ENCODE data around the gene SHROOM3.

GRCh38 chr4:76737771-76738085 is 302.7 kb downstream of the SHROOM3 start:
- no peak for TF ChIP-seq POLR2AphosphoS5 (IDR thresholded peaks at IDR 0.05)
- TF ChIP-seq, protein P1, sequence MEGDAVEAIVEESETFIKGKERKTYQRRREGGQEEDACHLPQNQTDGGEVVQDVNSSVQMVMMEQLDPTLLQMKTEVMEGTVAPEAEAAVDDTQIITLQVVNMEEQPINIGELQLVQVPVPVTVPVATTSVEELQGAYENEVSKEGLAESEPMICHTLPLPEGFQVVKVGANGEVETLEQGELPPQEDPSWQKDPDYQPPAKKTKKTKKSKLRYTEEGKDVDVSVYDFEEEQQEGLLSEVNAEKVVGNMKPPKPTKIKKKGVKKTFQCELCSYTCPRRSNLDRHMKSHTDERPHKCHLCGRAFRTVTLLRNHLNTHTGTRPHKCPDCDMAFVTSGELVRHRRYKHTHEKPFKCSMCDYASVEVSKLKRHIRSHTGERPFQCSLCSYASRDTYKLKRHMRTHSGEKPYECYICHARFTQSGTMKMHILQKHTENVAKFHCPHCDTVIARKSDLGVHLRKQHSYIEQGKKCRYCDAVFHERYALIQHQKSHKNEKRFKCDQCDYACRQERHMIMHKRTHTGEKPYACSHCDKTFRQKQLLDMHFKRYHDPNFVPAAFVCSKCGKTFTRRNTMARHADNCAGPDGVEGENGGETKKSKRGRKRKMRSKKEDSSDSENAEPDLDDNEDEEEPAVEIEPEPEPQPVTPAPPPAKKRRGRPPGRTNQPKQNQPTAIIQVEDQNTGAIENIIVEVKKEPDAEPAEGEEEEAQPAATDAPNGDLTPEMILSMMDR (IDR thresholded peaks at IDR 0.05 in 8 of 11, conservative IDR thresholded peaks at IDR 0.05 in 3 of 11), result no peak
